Renal cortical epithelial cell (primary cell): ENCODE data around the gene LSAMP. TPM values are rescaled to one million over a fixed set of nuclear protein-coding genes. Genes with fewer than 3 reads are reported as not detected.

Experiments
- DNase-seq: peaks from one replicate; pipeline ENCODE4 v3.0.0-alpha.2; 2011; ENCODE audit warnings: low read depth
- total RNA-seq: library from RNA; depleted of rRNA; stranded (reverse); fragments of >200 nt; gene quantifications from 2 replicates; pipeline ENCODE4 v1.2.3, GENCODE V29; 2014

The LSAMP gene
- total RNA-seq, 1 donor from 2014 or later = 0.55 TPM

GRCh38 chr3:116291141-116291540 lies 154.1 kb downstream of the LSAMP start:
- DNase-seq = no peak

- DNase-seq = no peak
These were observed 156.8 kb downstream of the LSAMP start for GRCh38 chr3:116288485-116288884.

- DNase-seq = no peak
These were observed 159.4 kb downstream of the LSAMP start for GRCh38 chr3:116285781-116286421.

- no peak for DNase-seq
These were observed 163.8 kb downstream of the LSAMP start for GRCh38 chr3:116281313-116282143.

GRCh38 chr3:116280130-116280740 lies 165.1 kb downstream of the LSAMP start:
- DNase-seq = no peak

GRCh38 chr3:116276675-116277074 lies 168.6 kb downstream of the LSAMP start:
- no peak for DNase-seq

GRCh38 chr3:116270056-116270455 lies 175.2 kb downstream of the LSAMP start:
- no peak for DNase-seq

- no peak for DNase-seq
These were observed 178.2 kb downstream of the LSAMP start for GRCh38 chr3:116267116-116267515.

- no peak for DNase-seq
These were observed 179.2 kb downstream of the LSAMP start for GRCh38 chr3:116265976-116266584.

GRCh38 chr3:116265320-116265695 lies 180.0 kb downstream of the LSAMP start:
- DNase-seq = no peak

- DNase-seq = peak; percentile 27
These were observed 180.6 kb downstream of the LSAMP start for GRCh38 chr3:116264546-116265319.

- DNase-seq = peak; percentile 17
These were observed 181.3 kb downstream of the LSAMP start for GRCh38 chr3:116263842-116264545.

GRCh38 chr3:116260491-116260890 lies 184.8 kb downstream of the LSAMP start:
- no peak for DNase-seq

GRCh38 chr3:116259984-116260383 lies 185.3 kb downstream of the LSAMP start:
- no peak for DNase-seq

GRCh38 chr3:116256843-116257485 lies 188.3 kb downstream of the LSAMP start:
- peak; percentile 80 for DNase-seq

GRCh38 chr3:116254541-116254940 lies 190.7 kb downstream of the LSAMP start:
- DNase-seq = no peak

- peak; percentile 76 for DNase-seq
These were observed 191.8 kb downstream of the LSAMP start for GRCh38 chr3:116253511-116253910.

- peak; percentile 28 for DNase-seq
These were observed 197.7 kb downstream of the LSAMP start for GRCh38 chr3:116247605-116248004.

GRCh38 chr3:116246406-116246980 lies 198.8 kb downstream of the LSAMP start:
- DNase-seq = no peak

- no peak for DNase-seq
These were observed 202.5 kb downstream of the LSAMP start for GRCh38 chr3:116242825-116243224.
